K562 (cell line): ENCODE measurements around the gene CLNK. TPM values are rescaled to one million over a fixed set of nuclear protein-coding genes. Genes with fewer than 3 reads are reported as not detected.
A peak's percentile ranks its signal among the peaks of the same experiment; 100 is the strongest.

Experiments
- ADNP ChIP-seq: fragments of 200-800 bp; sonication (Bioruptor generic); IDR thresholded peaks from 2 replicates; pipeline ENCODE4 v1.6.1; 2016; ENCODE audit warnings: missing genetic modification characterization, missing compliant biosample characterization
- BCLAF1 ChIP-seq, 2 experiments: fragments of 450-650 bp in 1 of 2; IDR thresholded peaks; 2 replicates each; pipeline ENCODE4 v1.6.1; 2011 to 2017; ENCODE audit warnings: low read depth in 2 of 2, antibody characterized with exemption in 1 of 2, borderline replicate concordance in 1 of 2, low read length in 1 of 2, mild to moderate bottlenecking in 1 of 2, mixed read lengths in 1 of 2; ENCODE audit not compliant: control insufficient read depth in 1 of 2
- BCOR ChIP-seq: fragments of 450-650 bp; IDR thresholded peaks from 2 replicates; pipeline ENCODE4 v1.6.1; 2016
- EHMT2 ChIP-seq: fragments of 450-650 bp; IDR thresholded peaks from 2 replicates; pipeline ENCODE4 v1.6.1; 2018; ENCODE audit warnings: antibody characterized with exemption
- ETV1 ChIP-seq: fragments of 450-650 bp; conservative IDR thresholded peaks from 2 replicates; pipeline ENCODE4 v1.6.1; 2016; ENCODE audit warnings: missing genetic modification characterization, control low read depth, low read depth, missing compliant biosample characterization
- FOXA1 ChIP-seq: fragments of 450-650 bp; IDR thresholded peaks from 2 replicates; pipeline ENCODE4 v1.6.1; 2016; ENCODE audit warnings: mild to moderate bottlenecking, borderline replicate concordance
- IRF2 ChIP-seq: sonication (generic); formaldehyde crosslinking; IDR thresholded peaks from 2 replicates; pipeline ENCODE4 v1.8.1; 2022; ENCODE audit warnings: mild to moderate bottlenecking, missing genetic modification reagents
- IRF9 ChIP-seq: fragments of 450-650 bp; IDR thresholded peaks from 2 replicates; pipeline ENCODE4 v1.6.1; 2016; ENCODE audit warnings: missing biosample characterization, missing genetic modification characterization
- PRMT5 ChIP-seq: sonication (generic); formaldehyde crosslinking; IDR thresholded peaks from 2 replicates; pipeline ENCODE4 v1.5.0; 2020; ENCODE audit warnings: missing genetic modification reagents
- RBM15 ChIP-seq: fragments of 200-400 bp; formaldehyde crosslinking; IDR thresholded peaks from 2 replicates; pipeline ENCODE4 v1.6.1; 2018; ENCODE audit warnings: mild to moderate bottlenecking, low read length, moderate library complexity; ENCODE audit not compliant: insufficient read depth
- STAT5A ChIP-seq: IDR thresholded peaks from 2 replicates; pipeline ENCODE4 v1.6.1; 2012; ENCODE audit warnings: low read length, inconsistent platforms, borderline replicate concordance
- THRAP3 ChIP-seq: fragments of 450-650 bp; IDR thresholded peaks from 2 replicates; pipeline ENCODE4 v1.6.1; 2016; ENCODE audit warnings: mild to moderate bottlenecking, inconsistent platforms, borderline replicate concordance
- TSC22D4 ChIP-seq: fragments of 450-650 bp; IDR thresholded peaks from 2 replicates; pipeline ENCODE4 v1.6.1; 2016; ENCODE audit warnings: missing genetic modification characterization, missing biosample characterization, control low read depth
- XRCC5 ChIP-seq: fragments of 200-400 bp; formaldehyde crosslinking; IDR thresholded peaks from 2 replicates; pipeline ENCODE4 v1.6.1; 2017; ENCODE audit warnings: low read depth, mild to moderate bottlenecking, low read length
- ZBTB9 ChIP-seq: fragments of 450-650 bp; formaldehyde crosslinking; IDR thresholded peaks from 2 replicates; pipeline ENCODE4 v1.4.0; 2020; ENCODE audit warnings: mild to moderate bottlenecking, moderate library complexity
- ZNF224 ChIP-seq: sonication (generic); formaldehyde crosslinking; IDR thresholded peaks from 2 replicates; pipeline ENCODE4 v1.8.0; 2022; ENCODE audit warnings: mild to moderate bottlenecking, missing genetic modification reagents
- ZNF277 ChIP-seq: fragments of 250-450 bp; sonication (Bioruptor Pico); IDR thresholded peaks from 2 replicates; pipeline ENCODE4 v1.8.0; 2022; ENCODE audit warnings: inconsistent platforms, mild to moderate bottlenecking, moderate library complexity, borderline replicate concordance
- ZNF57 ChIP-seq: fragments of 450-650 bp; formaldehyde crosslinking; IDR thresholded peaks from 2 replicates; pipeline ENCODE4 v1.4.0; 2020; ENCODE audit warnings: mild to moderate bottlenecking, moderate library complexity
- ZNF695 ChIP-seq: fragments of 450-650 bp; formaldehyde crosslinking; IDR thresholded peaks from 2 replicates; pipeline ENCODE4 v1.4.0; 2020; ENCODE audit warnings: mild to moderate bottlenecking, moderate library complexity
- polyA plus RNA-seq, 8 experiments: library from polyadenylated mRNA; depleted of rRNA in 4 of 8; stranded (reverse) in 5 of 8; unstranded in 3 of 8; fragments of >200 nt; fragmentation: Nextera tagmentation in 2 of 8; fragmentation: Illumina TruSeq in 1 of 8; extraction: Ambion mirVana in 2 of 8; extraction: Trizol in 1 of 8; gene quantifications; 2 replicates each; pipeline versions ENCODE4 v1.2.1 to v1.2.3, GENCODE V29; 2011 to 2014; ENCODE audit warnings: inconsistent platforms in 1 of 8, missing spikeins in 1 of 8
- total RNA-seq, 7 experiments: library from RNA; depleted of rRNA in 6 of 7; stranded (reverse); fragments of >200 nt in 6 of 7; fragmentation: Illumina TruSeq in 2 of 7; extraction: Trizol in 2 of 7; gene quantifications; 2 replicates each; pipeline versions ENCODE4 v1.2.1 to v1.2.3, GENCODE V29; 2011 to 2021; ENCODE audit warnings: low replicate concordance in 1 of 7

The CLNK gene
- total and polyA plus RNA-seq, 9 of the 15 experiments (the other 6 are each of a cell fraction or from before 2014, with no cell fraction given): not detected

GRCh38 chr4:10461091-10461849, 223.3 kb downstream of the CLNK start (continued):
- TF ChIP-seq ZNF224: peak; percentile 94
- no peak for TF ChIP-seq ZNF57 (CRISPR knock-in tag)
- 0 out of 2 replicates have a peak, but pooled peaks have one; percentile 24 for TF ChIP-seq ZBTB9 (CRISPR knock-in tag)
- no peak for TF ChIP-seq IRF9 (tag)
- no peak for TF ChIP-seq ETV1 (tag)
- TF ChIP-seq RBM15: no peak
- TF ChIP-seq TSC22D4: no peak
- TF ChIP-seq ZNF695 (CRISPR knock-in tag): no peak
- no peak for TF ChIP-seq STAT5A
- no peak for TF ChIP-seq FOXA1
- TF ChIP-seq ZNF277 (CRISPR knock-in tag): no peak
- TF ChIP-seq XRCC5: 0 out of 2 replicates have a peak, but pooled peaks have one; percentile 33
- TF ChIP-seq PRMT5 (CRISPR knock-in tag): no peak
- TF ChIP-seq THRAP3: no peak
- peak; percentile 98 for TF ChIP-seq BCOR
- TF ChIP-seq IRF2: peak; percentile 86; the same call in 1 of the 2 replicates
- no peak for TF ChIP-seq BCLAF1 (IDR thresholded peaks at IDR 0.05; ENCODE audit: borderline replicate concordance in 1 of 2, control insufficient read depth in 1 of 2, low read depth in 2 of 2, low read length in 1 of 2)
- peak; percentile 68; the same call in 1 of the 2 replicates for TF ChIP-seq ADNP (tag)
- peak; percentile 88 for TF ChIP-seq EHMT2
